GM19455 (cell line): ENCODE data around the gene MAB21L3.

Experiments
- ATAC-seq: cut with Tn5 transposase; IDR thresholded peaks from one replicate; pipeline ENCODE4 v1.9.1; 2021; ENCODE audit not compliant: unreplicated experiment

The MAB21L3 gene

DNA sequence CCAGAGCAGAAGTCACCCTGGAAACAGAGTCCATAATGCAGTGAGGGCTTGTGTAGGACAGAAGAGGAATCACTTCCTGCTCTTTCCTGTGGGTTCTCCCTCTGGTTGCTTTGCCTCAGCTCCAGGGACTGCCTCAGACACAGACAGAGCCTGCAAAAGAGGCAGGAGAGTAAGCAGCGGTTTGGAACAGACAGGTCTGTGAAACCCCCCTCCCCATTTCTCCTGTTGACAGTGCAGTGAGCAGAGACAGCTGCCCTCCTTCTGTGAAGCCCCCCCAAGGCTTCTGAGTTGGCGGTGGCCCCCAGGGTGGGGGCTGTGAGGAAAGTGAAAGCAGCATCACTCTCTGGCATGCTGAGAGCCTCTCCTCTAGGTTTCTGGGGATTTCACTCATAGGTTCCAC, 53.0 kb downstream of the MAB21L3 start:
- ATAC-seq = no peak

DNA sequence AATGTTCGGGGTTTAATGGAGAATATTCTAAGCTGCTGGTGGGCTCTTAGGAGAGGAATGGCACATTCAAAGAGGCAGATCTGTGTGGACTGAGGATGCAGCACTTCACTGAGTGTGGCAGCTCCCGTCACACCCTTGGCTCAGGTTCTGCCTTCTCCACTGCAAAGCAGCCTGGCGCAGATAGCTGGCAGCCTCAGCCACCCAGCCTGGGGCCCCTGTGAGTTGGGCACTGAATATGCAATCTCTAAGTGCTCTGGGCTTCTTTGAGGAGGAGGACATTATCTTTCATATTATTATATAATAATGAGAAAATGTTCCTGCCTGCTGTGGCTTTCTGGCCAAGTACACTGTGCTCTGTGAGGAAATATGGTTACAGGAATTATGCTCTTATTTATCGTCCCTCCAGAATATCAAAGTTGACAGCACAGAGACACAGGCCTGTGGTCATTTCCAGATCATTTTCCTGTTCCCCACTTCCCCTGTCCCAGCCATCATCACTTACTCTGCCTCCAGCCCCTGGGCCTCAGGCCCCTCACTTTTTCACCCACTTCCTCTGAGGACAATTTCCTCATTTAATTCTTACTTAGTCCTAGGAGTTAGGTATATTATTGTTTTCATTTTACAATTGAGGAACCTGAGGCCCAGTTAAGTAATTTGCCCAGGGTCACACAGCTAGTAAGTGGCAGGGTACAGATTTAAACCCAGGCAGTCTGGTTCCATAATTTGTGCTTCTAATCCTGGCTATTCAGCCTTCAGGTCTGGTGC, 53.6 kb downstream of the MAB21L3 start:
- ATAC-seq = no peak

DNA sequence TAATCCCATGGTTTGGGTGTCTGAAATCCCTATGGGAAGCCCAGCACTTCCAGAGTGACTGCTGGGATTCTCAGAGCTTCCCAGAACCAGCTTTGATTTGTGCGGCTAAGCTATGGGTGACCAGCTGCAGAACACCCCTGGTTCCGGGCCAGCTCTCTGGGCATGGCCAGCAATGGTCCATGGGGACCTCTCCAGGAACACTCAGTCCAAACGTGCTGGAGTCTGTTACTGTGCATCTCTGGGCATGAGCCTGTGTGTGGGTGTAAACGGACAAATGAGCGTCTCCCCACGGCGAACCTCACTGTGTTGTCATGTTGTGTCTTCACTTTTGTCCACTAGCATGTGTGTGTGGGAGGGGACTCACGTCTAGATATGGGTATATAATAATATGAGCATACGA, 54.4 kb downstream of the MAB21L3 start:
- no peak for ATAC-seq

DNA sequence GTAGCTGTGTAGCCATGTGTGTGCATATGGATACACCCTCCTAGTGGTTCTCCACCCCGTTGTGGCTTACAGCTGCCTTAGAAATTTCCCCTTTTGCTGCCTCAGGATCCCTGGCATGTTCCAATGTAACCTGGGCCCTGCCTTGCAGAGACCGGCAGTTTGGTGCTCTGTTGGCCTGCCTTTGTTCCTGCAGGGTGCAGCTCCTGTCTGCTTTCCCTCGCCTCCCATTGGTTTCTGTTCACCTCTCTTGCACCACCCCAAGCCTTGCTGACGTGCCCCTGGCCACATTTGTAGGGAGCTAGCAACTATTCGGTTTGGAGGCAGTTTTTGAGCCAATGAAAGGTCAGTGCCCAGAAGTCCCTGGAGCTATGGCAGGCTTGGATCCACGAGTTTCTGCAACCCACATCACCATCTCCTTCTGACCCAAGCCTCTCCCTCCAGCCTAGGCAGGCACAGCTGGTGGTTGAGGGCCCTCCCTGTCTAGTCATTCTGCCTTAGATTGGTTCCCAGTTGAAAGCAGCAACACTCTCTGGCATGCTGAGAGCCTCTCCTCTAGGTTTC, 54.9 kb downstream of the MAB21L3 start:
- no peak for ATAC-seq

DNA sequence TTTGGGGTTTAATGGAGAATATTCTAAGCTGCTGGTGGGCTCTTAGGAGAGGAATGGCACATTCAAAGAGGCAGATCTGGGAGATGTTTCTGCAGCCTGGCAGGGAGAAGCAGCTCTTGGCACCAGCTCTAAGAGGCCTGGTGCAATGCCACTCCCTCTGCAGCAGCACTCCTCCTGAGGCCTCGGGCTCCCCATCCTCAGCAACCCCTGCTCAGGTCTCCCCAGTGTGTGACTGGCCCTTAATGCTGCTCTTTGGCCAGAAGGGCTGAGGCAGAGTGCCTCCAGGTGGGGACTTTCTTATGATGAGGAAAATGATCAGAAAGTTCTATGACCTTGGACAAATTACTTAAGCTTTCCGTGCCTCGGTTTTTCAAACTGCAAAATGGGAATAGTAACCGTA, 55.5 kb downstream of the MAB21L3 start:
- ATAC-seq = no peak

DNA sequence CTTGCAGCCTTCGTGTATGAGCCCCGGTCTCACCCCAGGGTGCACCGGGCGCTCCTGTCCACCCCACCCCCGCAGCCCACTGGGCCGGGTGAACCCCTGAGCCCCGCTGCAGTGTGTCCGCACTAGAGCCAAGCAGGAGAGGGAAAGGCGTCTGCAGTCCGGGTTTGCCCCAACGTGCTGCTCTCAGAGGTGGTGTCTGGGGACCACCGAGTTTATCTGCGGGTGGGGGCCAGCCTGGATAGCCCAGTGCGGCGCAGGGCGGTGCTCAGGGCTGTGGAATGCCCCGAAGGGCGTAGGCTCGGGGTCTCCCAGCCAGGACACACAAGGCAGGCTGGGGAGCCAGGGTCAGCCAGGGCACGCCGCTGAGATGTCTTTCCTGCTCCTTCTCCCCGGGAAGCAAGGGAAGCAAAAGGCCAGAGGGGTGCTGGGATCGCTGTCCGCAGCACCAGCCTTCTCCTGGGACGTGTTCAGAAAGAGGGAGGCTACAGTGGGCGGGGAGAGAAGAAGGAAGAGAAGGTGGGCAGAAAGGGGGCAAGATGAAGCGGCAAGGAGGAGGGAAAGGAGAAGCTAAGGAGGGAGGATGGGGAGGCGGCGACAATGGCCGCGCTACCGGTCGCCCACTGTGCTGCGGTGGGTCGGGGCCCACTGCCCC, 56.6 kb downstream of the MAB21L3 start:
- ATAC-seq = no peak

DNA sequence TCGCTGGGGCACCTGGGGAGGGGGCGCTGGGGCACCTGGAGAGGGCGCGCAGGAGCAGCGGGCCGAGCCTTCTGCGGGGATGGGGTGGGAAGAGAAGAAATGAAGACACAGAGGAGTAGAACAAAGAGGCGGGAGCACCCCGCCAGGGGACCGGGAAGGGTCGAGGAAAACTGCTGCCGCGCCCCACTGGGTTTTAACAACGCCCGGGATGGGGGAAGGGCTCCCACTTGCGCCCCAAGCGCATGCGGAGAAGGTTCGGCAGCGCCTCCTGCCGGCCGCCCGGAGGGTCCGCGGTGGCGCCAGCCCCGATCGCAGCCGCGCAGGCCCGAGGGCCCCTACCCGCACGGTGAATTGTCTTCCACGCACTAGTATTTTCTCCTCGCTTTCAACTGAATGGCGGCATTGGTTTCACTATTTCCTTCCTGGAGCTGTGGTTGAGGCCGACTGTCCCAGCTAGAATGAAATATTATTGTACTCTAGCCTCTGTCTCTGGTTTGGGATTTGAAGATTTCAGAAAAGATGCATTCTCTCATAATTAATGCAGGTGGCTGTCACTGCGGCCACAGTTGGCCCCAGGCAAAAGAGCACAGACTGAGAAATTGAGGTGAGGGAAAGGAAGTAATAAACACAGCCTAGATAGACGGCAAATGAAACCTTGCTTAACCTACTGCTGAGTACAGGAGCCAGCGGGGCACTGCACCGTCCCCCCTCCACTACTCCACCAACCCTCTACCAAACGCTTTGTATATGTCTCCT, 57.3 kb downstream of the MAB21L3 start:
- peak; percentile 81 for ATAC-seq

DNA sequence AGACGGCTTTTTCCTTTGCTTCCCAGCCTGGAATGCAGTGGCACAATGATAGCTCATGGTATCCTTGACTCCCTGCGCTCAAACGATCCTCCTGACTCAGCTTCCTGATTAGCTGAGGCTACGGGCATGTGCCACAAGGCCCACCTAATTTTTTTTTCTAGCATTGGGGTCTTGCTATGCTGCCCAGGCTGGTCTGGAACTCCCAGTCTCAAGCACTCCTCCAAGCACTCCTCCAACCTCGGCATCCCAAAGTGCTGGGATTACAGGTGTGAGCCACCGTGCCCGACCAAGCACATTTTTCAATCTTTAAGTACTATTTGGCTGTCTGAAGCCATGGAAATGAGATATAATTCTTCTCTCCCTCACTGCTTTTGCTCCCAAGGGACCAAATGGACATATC, 58.7 kb downstream of the MAB21L3 start:
- ATAC-seq = no peak

DNA sequence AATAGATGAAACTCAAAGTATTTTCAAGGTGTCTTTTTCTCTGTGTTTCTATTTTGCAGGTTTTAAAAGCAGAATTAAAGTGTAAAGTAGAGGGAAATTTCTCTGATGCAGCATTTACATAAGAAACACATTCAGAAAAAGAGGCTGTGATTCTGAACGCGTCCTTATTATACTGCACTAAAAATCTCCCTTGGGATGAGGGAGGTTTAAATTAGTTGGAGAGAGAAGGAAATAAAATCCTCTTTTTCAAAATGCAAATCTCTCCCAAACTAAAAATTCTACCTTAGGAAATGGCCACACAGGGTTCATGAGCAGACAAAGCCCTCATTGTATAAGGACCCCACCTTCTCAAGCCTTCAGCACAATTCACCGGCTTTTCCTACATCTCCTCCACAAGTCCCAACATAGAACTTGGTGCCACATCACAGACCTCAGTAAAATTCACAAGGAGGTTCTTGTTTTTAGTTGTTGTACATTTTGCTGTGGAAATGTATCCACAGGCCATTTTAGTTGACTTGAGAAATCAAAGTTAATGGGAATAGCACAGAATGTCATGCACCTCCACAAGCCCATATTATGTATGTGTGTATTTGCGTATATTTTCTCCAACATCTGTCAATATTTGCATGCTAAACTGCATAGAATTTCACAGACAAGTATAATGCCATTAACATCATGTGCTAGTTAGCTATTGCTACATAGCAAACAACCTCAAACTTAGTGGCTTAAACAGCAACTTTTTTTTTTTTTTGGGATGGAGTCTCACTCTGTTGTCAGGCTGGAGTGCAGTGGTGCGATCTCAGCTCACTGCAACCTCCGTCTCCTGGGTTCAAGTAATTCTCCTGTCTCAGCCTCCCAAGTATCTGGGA, 59.8 kb downstream of the MAB21L3 start:
- no peak for ATAC-seq

DNA sequence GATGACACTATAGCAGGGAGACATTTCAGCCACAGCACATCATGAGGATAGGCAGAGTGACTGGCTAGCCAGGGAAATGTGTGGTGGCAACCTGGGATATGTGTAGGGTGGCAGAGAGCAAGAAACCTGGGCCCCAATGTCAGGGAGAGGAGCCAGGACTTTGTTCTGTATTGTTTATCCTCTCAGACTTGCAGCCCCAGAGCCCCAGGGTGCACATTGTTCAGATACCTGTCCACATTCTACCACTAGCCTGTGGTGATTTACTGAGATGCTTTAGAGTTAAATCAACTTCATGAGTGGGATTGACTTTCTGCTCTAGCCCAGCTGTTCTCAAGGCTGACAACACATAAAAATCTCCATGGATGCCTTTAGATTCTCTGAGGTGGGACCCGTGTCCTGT, 61.5 kb downstream of the MAB21L3 start:
- no peak for ATAC-seq

DNA sequence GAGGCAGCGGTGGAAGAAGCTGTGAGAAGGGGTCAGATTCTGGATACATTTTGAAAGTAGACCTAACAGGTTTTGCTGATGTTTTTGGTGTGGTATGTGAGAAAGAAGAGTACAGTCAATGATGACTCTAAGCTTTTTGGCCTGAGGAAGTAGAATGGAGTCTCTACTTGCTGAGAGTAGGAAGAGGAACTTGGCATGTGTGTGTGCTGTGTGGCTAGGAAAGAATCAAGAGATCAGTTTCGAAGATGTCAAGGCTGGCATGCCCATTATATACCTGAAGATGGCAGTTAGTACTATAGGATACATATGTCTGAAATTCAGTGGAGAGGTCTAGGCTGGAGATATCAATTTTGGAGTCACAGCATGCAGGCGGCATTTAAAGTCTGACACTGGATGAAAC, 64.4 kb downstream of the MAB21L3 start:
- no peak for ATAC-seq

DNA sequence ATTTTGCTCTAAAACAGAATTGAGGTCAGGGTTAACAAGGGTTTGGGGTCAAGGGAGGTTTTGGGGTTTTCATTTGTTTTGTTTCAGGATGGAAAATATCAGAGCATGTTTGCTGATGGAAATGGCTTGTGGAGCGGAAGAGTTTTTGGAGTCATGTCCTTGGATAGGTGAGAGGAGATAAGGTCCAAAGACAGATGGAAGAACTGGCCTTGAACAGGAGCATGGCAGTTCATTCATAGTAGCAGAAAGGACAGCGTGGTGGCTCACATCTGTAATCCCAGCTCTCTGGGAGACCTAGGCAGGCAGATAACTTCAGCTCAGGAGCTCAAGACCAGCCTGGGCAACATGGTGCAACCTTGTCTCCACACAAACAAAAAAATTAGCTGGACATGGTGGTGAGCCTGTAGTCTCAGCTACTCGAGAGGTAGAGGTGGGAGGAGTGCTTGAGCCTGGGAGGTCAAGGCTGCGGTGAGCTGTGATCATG, 65.1 kb downstream of the MAB21L3 start:
- no peak for ATAC-seq

DNA sequence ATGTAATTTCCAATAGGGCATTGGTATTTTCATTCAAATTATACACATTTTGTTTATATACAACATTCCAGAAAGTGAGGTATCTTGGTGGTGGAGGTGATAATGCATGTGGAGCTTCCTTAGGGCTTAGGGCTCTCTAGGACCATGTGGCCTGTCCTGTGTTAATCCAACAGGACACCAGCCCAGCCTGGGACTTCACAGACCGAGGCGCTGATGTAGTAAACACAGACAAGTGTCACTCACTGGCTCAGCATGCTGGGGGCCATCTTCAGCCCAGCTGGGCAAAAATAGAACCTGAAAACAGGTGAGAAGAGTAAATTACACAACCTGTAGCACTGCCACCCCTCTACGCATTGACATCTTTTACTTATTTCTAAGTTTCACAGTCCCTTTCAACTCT, 66.7 kb downstream of the MAB21L3 start:
- no peak for ATAC-seq

DNA sequence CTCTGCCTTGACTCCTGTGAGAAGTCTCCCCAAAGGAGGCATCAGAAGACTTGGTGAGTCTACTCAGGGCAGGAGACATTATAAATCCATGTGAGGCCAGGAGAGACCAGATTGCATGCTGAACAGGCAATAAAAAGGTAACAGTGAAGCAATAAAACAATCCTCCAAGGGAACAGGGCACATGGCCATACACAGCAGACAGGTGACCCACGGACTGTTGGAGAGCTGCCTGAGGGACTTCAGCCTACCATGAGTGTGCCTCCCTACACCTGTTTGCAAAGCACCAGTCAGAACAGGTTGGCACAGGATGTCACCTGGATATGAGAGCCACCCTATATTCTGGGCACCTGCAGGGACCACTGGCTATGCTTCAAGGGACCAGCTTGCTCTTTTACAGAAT, 67.6 kb downstream of the MAB21L3 start:
- no peak for ATAC-seq

DNA sequence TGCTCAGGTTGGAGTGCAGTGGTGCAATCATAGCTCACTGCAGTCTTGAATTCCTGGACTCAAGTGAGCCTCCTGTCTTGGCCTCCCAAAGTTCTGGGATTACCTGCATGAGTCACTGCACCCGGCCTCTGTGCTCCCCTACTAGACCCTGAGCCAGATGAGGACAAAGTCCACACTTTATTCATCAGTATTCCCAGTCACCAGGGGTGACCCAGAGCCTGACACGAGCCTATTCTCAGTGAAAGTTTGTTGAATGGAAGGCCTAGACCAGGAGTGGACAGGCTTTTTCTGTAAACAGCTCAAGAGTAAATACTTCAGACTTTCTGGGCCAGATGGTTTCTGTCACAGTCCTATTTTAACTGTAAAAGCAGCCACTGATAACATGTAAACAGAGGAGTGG, 68.2 kb downstream of the MAB21L3 start:
- no peak for ATAC-seq

DNA sequence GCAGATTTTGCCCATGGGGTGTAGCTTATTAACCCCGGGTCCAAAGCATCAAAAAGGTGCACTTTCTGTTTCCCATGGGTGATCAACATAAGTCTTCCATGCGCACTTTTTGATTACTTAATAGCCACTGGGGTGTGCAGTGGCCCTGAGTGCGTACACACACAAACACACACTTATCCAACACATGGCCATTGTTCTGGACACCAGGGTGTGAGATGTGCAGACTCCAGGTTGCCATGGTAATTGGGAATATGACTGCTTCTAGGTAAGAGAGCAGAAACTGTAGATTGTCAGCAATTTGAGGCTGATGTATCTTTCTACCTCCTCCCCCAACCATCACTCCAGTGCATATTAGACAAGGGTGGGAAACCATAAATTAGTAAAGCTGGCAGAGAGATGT, 68.8 kb downstream of the MAB21L3 start:
- no peak for ATAC-seq

DNA sequence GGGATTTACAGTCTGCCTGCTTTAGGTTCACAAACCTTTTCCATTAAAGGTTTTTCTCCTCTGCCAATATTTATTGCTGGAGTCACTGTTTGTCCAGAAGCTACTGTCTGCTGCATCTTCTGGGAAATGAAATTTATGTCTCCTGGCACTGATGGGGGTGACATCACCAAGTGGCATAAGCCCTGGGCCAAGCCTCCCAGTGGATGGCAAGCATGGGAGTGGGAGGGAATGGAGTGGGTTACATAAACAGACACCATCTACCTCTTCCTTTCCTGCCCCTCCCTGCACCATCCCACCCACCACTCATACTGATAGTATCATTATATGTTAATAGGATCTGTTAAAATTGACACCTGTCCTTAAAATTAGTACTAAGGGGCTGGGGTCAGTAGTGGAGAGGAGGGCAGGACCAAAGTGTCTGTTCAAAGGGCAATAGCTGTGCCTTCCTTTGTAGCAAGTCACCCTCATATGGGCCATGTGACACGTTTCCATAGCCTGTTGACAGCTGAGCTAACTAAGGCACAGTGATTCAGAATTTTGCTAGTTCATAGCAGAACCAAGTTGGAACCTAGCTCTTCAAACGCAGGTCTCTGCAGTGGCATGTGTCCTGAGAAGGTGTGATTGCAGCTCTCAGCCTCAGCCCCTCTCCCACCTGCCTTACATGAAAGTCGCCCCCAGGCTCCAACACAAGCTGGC, 71.0 kb downstream of the MAB21L3 start:
- no peak for ATAC-seq
